ENCODE data around the gene EIF4EBP2.

- TF ChIP-seq CTCF (optimal IDR thresholded peaks at IDR 0.05 in 1 of 3, IDR thresholded peaks at IDR 0.05 in 1 of 3, conservative IDR thresholded peaks at IDR 0.05 in 1 of 3; ENCODE audit: extremely low read depth in 1 of 3, insufficient read depth in 2 of 3, low read length in 3 of 3) (no peak), EZH2 (IDR thresholded peaks at IDR 0.05; ENCODE audit: low read length) (no peak)
Measured at GRCh38 chr10:70370766-70371165, 33.2 kb upstream of the EIF4EBP2 start.
